Measurements from ENCODE around the gene KRTAP10-1. TPM values are rescaled to one million over a fixed set of nuclear protein-coding genes. Genes with fewer than 3 reads are reported as not detected.

The KRTAP10-1 gene
- total and polyA plus RNA-seq, 9 of the 15 experiments (the other 6 are each of a cell fraction or from before 2014, with no cell fraction given): not detected

- ChIA-PET CTCF (ENCODE audit: low intra/inter-chr PET ratio) (no interaction called here), POLR2A (interaction anchor here (1.0 to 1.6 kb wide), 2 partner anchors 12 to 15 kb away, joined by 3 to 5 read pairs; no protein-coding TSS in a partner anchor)
- in situ Hi-C loops (cut with MboI): no loop called here
- TF ChIP-seq ZNF589 (CRISPR knock-in tag; IDR thresholded peaks at IDR 0.05; ENCODE audit: low read depth): peak; percentile 69; the same call in 1 of the 2 replicates
- peak; percentile 27; the same call in 1 of the 2 replicates for TF ChIP-seq VEZF1 (CRISPR knock-in tag; IDR thresholded peaks at IDR 0.05)
- no peak for TF ChIP-seq CREB1 (IDR thresholded peaks at IDR 0.05)
- peak; percentile 71 for TF ChIP-seq CREB1 (CRISPR knock-in tag; IDR thresholded peaks at IDR 0.05)
- TF ChIP-seq ETV1 (tag; conservative IDR thresholded peaks at IDR 0.05; ENCODE audit: low read depth): peak; percentile 54
- TF ChIP-seq SOX6 (IDR thresholded peaks at IDR 0.05): peak; percentile 43; the same call in 1 of the 2 replicates
- TF ChIP-seq ESRRA (IDR thresholded peaks at IDR 0.05; ENCODE audit: borderline replicate concordance, low read depth): peak; percentile 81
- peak in 1 of 2 experiments; percentile 71; a peak in 1 of 4 replicates for TF ChIP-seq SRF (CRISPR knock-in tag; IDR thresholded peaks at IDR 0.05)
- TF ChIP-seq MGA (IDR thresholded peaks at IDR 0.05): peak; percentile 66
- TF ChIP-seq ATF1 (CRISPR knock-in tag; IDR thresholded peaks at IDR 0.05): no peak
- TF ChIP-seq ATF1 (tag; IDR thresholded peaks at IDR 0.05): peak; percentile 95
Measured at GRCh38 chr21:44582055-44582454, 42.1 kb upstream of the KRTAP10-1 start.

More at GRCh38 chr21:44582055-44582454, 42.1 kb upstream of the KRTAP10-1 start:
- no peaks in the 10 kb centered on the region for H3K36me3 ChIP-seq (ENCODE audit: control insufficient read depth, insufficient read depth, low read length)
- H3K79me2 ChIP-seq (ENCODE audit: control insufficient read depth, insufficient read depth, low read length): no peaks in the 10 kb centered on the region
- no peaks in the 10 kb centered on the region for H3K9me1 ChIP-seq (ENCODE audit: control insufficient read depth, insufficient read depth, low read length)
- H4K20me1 ChIP-seq (replicated peaks; ENCODE audit: control insufficient read depth, insufficient read depth, low read length): no peaks in the 10 kb centered on the region
- no peak for ATAC-seq
- no peak overlapping the region for H2AFZ ChIP-seq (ENCODE audit: low read depth, low read length)
- BruUV-seq (replicated peaks): no TSS peak
- H3K4me3 ChIP-seq: no peak overlapping the region
- H3K27me3 ChIP-seq (ENCODE audit: control insufficient read depth in 2 of 2, insufficient read depth in 2 of 2, low read length in 2 of 2): peaks cover 0 to 6% of the 10 kb centered on the region in 2 experiments; a peak in 1 of 5 replicates
- no peak overlapping the region for H3K9ac ChIP-seq (ENCODE audit: insufficient read depth in 1 of 2, low read depth in 2 of 2, low read length in 2 of 2)
- H3K4me1 ChIP-seq (replicated peaks in 1 of 2; ENCODE audit: control insufficient read depth in 2 of 2, insufficient read depth in 2 of 2, low read length in 2 of 2): no peaks in the 10 kb centered on the region; a peak in 2 of 5 replicates
- H3K27ac ChIP-seq (ENCODE audit: extremely low read depth, low read depth, low read length): no peak overlapping the region
- peak overlapping the region; percentile 51 for H3K4me2 ChIP-seq (ENCODE audit: insufficient read depth, low read length)
- peaks cover 3% of the 10 kb centered on the region for H3K9me3 ChIP-seq (replicated peaks; ENCODE audit: control insufficient read depth, insufficient read depth, low read depth, low read length)
- WGBS (ENCODE audit: insufficient coverage, low coverage, missing lambda C conversion rate): under 1% methylated on average over 15 of the region's 15 CpGs
- peak in 2 of 4 experiments; percentile 26 to 28 for DNase-seq (ENCODE audit: extremely low read depth in 1 of 4, low spot score in 3 of 4)
- FAIRE-seq: peak; percentile 26
- intact Hi-C loops (cut with micrococcal nuclease): no loop called here

Data from K562 (cell line).